Kidney glomerular epithelial cell (primary cell): ENCODE measurements around the gene SHMT2.

Experiments used
- DNase-seq: peaks from one replicate; lab custom pipeline; 2025; lab: John Stamatoyannopoulos, UW

Gene SHMT2

DNA sequence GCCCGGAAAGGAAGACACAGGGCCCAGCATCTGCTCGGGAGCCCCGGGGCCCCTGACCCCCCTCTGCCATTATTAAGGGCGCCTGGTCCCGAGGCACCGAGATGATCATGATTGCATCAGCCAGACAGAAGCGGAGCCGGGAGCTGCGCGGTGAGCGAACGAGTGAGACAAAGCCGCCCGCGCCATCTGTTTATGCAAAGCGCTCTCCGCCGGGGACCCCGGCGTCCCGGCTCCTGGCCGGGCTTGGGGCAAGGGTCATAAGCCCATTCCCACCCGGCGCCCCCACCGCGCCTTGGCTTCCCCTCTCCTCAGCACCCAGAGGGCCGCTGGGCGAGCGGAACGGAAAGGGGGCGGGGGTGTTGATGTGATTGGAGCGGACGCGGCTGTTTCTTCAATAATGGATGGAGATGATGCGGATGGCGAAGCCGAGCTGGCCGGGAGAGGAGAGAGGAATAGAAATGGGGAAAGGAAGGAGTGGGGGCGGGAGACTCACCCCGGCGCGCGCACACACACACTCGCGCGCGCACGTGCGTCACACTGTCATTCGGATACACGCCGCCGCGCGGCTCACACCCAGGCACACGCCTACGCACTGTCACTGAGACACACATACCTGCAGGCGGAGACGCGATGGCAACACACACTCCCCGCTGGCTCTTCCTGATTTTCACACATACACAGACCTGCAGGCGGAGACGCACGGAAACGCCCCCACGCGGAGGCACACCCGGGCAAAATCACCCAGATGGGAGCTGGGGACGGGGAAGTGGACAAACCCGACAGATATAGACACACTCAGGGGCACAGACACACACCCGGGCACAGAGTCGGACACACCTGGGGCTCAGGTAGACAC lies 10.8 kb downstream of the SHMT2 start:
- no peak for DNase-seq

DNA sequence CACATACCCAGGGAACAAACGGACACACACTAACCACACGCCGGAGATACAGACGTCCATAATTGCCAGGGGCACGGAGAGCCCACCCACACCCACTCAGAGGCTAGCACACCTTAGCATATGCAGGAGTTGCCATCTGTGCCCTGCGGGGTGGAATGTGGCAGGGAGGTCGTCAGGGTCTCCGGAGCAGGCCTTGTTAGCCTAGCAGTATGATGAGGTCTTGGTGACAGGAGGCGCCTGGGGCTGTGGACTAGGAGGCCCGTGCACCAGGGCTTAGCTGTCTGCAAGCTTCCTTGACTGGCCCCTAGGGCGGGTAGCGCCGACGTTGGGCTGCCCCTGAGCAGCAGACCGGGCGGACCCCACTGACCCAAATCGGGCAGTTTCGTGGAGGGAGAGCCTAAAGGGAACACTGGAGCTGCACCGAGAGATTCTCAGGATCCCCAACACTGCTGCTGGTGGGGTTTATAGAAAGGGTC lies 11.5 kb downstream of the SHMT2 start:
- DNase-seq: no peak

DNA sequence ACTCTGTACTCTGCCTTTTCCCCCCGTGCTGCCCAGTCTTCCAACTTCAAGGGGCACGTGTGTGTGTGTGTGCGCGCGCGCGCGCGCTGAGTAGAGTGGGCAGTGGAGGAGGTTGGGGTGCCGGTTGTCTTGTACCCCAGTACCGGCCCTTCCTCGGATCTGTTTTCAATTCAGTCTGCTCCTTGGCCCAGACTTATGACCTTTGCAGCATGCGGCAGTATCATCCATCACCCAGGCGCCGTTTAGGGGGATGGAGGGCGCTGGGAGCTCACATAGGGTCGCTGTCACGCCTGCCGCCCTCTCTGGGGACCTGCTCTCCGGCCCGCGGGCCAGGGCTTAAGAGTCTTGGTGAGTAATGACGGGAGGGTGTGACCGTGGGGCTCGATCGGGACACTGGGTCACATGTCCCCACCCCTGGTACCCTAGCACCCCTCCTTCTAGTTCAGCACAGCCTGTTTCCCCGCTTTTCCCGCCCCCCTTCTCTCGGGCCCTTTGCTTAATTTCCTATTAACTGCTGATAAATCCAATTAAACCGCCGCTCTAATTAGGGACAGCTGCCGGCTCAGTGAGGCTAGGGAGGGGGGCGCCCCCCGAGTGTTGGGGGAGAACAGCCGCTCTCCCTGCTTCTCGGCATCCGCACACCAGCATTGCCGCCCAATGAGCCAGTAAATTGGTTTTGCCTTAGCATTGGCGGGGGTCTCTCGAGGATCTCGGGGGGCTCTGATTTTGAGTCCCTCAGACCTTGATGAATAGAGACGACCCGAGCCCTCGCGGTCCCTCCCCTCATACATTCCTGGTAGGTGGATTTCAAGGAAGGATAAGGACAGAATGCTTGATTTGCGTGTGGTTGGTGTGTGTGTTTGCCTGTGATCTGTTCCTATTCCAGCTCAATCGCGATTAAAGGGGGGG lies 12.1 kb downstream of the SHMT2 start:
- no peak for DNase-seq

DNA sequence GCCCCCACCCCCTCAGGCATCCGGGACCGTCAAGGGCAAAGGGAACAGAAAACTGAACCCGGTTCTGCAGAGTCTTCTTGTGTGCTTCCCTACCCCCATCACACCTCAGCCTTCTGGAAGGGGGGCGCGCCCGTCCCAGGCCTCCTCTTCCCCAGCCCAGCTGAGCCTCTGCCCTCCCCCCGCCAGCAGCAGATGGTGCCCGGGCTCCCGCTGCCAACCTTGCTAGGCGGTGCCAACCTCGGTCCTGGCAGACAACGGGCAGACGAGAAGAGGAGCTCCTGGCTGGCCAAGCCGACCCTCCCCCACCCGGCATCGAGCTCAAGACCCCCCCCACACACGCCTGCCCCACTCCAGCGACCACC lies 12.8 kb downstream of the SHMT2 start:
- no peak for DNase-seq

DNA sequence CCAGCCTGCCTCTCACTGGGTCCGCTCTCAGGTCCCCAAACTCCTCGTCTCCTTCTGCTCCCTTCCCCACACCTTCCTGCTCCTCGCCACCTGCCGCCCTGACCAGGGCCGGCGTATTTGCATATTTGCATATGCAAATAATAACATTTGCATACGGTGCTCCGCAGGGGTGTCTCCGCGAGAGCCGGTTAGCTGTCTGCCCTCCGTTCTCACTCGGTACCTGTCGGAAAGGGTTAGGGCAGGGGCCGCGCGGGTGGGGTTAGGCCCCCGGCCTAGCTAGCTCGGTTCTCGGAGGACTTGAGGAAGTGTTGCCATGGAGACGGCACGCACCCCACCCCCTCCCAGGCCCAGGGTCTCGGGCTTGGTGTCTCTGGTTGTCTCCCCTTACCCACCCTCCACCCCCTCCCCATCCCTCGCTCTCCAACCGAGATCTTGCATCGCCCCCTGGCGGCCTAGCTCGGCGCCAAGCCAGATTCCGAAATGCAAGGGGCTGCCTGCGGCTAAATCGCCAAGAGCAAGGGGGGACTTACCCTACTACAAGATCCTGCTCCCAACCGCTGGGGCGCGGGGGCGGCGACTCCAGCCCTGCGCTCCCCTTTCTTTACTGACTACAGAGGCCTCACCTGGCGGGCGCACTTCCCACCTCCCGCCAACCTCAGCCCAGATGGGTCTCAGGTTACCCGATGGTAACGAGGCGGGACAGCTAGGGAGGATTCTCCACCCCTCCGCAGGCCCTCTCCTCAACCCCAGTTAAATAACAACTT lies 13.4 kb downstream of the SHMT2 start:
- DNase-seq: no peak

DNA sequence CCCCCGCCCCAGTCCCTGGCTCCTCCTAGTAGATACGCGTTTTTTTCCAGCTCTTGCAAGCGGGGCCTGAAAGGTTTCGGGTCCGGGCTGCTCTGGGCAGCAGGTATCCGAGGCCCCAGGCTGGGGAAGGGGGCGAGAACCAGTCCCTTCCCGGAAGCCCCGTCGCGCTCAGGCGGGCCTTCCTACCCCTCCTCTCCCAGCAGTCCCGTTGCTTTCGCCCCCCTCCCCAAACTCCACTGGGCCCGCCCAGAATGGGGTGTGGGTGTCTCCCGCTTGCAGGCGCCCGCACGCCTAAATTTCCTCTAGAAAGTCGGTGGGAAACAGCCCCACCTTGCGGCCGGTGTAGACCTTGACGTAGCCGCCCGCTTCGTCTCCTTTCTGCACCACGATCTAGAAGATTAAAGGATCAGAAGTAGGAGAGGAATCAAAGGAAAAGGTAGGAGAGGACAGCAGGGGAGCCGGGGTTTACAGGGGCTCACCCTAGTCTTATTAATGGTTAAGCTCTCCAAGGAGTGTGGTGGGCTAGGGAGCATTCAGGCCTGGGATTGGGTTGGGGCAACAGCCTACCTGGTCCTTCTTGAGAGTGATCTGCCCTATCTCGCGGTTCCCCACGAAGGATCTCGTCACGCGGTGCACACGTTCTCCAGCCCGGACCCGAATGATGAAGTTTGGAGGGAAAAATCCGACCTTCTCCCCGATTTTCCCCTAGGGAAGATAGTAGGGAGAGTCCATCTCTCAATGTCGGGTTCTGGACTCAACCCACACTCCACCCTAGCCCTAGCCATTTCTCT lies 14.2 kb downstream of the SHMT2 start:
- DNase-seq: peak; percentile 39

DNA sequence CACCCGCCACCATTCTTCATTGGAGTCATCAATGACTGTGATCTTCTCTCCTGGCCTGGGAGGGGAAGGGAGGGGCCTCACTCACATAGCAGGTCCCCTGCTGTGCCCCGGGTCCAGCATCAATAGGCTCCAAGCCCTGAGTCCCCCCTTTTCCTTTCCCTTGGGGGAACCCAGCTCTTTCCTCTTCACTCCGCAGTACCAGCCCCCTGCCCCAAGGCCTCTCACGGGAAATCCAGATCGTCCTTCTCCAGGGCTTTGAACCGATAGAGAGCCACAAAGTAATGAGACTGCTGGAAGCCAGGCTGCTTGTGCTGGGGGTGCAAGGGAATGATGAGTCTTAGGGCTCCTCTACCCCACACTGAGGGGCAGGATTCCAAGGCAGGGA lies 14.8 kb downstream of the SHMT2 start:
- no peak for DNase-seq

DNA sequence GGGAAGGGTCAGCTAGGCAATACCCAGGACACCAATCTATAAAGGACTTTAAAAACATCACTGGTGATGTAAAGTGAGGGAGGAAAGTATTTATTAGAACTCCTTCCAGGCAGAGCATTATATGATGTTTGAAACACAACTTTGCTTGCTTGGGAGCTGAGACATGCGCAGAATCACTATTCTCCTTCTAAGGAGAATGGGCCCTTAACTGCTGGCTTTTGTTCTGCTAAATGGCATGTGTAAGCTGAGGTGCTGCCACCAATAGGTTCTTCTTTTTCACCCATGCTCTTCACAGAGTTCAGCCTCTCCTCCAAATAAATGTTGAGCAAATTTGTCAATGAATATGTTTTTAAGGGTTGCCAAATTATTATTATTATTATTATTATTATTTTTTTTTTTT lies 17.5 kb downstream of the SHMT2 start:
- no peak for DNase-seq

DNA sequence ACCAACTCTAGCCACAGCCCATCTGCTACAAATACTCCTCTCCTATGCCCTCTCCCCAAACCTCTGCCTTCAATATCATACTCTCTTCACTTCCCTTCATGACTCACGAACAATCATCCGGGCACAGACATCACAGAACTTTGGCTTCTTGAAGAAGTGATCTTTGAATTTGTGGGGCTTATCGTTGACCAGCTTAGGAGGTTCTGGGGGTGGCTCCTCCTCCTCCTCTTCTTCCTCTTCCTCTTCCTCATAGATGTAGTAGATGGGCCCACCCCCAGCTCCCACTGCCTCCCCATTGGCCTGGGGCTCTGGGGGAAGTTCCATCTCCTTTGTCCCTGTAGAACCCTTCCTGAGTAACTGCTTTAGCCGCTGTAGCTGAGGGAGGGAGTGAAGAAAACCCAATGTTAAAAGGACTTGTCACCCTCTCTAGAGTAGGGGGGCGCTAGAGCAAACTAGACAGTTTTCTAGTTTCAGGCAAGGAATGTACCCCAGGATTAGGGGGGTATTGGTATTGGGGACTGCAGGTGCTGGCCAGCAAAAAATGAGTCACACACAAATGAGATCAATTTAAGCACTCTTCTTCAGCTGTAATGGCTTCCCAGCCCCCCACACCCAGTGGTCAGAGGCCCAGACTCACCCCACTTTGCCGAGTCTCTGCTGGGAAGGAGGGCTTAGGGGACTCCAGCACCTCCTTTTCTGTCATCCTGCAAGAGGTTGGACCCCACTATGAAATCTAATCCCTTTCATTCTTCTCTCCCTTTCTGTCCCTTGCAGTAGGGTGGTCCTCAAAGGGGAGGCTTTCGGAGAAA lies 19.6 kb downstream of the SHMT2 start:
- no peak for DNase-seq

DNA sequence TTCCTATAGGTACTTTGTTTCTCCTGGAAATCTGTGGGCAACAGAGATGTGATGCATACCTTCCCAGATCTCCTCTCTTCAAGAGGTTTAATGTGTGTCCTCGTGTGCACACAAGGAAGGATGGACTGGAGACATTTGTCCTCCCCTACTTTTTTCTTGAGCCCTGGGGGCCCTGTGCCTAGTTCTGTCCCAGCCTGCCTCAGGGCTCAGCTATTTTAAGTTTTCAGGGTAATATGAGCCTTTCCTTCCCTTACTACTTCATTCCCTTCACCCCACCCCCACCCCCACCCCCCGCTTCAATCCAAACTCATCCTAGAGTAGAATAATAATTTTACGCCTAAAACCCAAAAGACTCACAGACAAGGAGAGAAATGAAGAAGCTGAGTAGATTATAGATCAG lies 21.0 kb downstream of the SHMT2 start:
- DNase-seq: no peak

DNA sequence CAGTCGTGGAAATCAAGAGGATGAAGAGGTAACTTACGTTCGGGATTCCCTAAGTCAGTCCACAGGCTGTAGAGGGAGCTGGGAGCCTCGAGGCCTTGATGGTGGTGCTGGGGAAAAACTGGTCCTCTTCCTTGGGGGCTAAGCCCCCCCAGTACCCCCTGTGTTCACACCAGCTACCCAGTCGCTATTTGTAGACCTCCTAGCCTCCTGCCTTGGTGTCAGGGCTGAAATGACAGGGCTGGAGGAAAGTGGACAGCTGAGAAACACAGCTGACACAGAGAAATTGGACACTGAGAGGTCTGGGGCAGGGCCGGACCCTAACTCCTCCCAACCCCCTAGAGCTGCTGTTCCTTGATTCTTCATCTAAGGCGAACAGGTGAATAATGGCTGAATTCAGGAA lies 21.4 kb downstream of the SHMT2 start, which contains the start of gene STAC3:
TSS of gene STAC3 (minus strand) at position 232 of the 400 bp plus-strand sequence. CDS start 1,551 bp downstream, outside the sequence.
- no peak for DNase-seq

DNA sequence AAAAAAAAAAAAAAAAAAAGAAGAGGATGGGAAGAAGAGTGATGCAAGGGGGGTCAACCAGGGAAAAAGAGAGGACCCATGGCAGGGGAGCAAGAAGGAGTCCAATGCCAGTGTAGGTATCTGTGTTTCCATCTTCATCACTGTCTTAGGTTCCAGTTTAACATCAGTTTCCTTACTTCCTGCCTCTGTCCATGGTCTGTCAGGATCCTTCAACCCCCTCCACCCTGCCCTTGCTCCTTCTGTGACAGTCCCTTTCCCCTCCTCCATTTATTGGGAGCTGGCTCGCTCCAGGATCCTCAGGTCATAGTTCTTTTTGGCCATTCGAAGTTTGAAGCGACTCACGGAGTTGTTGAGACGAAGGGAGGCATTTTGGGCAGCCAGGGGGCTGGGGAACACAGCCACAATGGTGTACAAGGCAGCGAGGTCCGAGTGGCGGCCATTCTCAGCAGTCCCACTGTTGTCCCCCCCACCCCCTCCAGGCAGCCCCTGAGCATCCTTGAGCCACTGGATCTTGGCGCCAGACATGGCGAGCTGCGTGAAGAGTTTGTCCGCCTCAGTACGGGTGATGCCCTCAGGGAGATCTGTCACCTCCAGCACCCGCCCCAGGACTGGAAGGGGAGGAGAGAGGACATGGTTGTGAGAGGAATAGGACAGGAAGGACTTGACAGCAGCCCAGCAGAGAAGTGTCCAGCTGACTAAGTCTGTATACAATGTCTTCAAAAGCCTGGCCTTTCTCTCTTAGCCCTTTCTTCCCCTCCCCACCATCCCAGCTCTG lies 25.2 kb downstream of the SHMT2 start:
- no peak for DNase-seq

DNA sequence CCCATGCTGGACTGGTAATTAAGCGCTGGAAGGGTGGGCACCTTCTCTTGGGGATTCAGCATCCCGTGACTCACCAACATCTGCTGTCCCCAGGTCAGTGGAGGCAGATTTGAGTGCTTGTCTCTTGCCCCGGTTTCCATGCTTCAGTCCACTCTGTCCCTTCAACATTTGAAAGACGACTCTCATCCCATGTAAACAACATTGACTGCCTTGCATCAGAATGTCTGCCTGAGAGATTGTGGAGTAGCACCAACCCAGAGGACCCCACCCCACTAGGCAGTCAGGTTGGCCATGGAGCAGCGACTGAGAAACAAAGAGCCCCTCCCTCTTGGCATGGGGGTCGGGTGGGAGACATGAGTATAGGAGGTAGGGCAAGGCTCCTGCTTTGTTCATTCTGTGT lies 26.4 kb downstream of the SHMT2 start:
- no peak for DNase-seq

DNA sequence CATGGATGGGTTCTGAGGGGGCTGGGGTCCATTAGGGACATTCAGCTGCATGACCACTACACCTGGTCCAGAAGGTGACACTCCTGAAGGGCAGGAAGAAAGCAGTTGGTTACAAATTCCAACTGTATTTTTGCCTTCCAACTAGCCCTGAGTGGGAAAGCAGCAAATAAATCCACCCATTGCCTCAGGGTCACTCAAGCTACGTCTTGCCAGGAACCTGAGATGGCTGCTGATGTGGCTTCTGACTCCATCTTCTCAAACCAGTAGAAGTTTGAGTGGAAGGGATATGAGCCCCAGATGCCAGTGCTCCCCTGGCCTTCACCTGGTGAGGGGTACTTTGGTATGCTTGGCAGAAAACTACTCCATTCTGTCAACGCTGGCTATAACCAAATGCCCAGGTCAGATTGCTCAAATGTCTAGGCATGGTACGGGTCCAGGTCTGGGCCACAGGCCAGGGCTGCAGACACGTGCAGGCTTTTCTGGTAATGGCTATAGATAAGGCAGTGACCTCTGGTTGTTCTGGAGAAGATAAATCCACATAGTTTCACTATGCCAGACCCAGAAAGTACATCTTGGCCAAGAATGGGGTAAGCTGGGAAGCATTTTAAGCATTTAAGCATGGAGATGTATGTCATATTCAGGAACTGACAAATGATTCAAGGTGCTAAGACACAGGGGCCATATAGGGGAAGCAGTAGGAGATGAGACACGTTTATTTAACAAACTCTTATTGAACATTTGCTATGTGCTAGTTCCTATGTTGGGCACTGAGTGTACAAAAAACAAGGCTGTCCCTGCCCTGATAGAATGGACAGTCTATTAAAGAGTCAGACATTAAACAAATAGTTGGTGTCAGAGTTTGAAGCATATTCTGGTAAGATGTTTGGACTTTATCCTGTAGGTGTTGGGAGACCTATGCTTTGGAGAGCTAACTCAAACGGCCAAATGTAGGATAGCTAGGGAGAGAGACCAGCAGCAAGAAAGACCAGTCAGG lies 29.8 kb downstream of the SHMT2 start:
- DNase-seq: no peak

DNA sequence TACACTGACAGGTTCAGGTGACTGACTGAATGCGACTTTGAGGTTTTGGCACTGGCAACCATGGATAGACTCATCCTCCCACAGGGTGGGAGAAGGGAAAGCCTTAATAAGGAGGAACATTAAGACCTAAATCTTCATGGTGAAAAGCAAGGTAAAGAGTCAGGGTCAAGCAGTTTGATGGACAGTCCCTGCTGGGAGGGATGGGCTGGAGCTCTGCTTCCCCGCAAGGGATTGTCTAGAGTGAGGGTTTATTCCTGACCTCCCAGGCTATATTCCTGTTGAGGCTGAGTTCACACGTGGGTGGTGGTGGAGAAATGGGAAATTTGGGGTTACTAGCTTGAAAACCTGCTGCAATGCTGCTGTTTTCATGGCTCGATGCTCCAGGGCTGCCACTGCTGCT lies 30.9 kb downstream of the SHMT2 start:
- DNase-seq: no peak

DNA sequence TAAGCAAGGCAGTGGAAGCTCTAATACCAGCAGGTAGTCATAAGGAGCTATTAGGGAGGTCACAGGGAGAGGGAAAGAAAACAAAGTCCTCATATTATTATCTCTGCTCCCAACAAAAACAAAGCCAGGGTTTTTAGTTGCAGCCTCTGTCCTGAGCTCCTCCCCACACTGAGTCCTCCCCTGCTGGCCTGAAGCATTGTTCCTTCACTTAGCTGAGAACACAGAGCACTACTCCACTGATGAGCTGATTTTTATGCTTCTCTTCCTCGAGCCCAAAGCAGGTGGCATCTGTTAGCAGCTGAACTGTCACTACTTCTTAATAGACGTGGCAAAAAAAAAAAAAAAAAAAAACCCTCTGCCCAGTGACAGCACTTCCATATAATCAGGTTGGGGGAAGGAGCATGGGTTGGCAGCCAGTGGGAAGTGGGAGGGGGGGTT lies 31.9 kb downstream of the SHMT2 start:
- no peak for DNase-seq

DNA sequence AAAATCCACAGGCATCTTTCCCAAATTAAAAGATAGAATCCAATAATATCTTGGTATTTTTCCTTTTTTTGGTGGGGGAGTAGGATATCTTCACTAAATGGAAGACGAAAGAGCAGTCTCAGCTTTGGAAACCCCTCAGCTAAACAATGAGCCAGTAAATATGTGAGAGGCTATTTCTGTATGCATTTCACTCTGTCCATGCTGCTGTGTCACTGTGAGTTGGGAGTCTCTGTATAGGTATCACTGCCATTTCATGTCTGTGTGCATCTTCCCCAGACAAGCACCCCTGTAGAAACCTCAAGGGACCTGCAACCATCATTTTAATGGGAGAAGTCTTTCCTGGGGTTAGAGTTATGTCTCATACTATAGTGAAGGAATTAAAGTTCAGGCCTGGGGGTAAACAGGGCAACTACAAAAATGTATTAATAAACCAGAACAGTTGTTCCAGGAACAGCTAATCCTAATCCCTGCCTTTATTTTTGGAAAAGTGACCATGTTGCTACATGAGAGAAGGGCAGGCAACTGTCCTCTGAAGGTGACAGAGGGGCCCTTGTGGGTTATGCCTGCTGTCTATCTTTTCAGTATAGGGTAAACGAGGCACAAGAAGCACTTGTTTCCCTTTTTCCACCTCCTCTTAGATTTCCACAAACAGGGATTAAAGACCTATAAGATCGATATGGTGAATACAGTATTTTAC lies 32.8 kb downstream of the SHMT2 start:
- DNase-seq: no peak

DNA sequence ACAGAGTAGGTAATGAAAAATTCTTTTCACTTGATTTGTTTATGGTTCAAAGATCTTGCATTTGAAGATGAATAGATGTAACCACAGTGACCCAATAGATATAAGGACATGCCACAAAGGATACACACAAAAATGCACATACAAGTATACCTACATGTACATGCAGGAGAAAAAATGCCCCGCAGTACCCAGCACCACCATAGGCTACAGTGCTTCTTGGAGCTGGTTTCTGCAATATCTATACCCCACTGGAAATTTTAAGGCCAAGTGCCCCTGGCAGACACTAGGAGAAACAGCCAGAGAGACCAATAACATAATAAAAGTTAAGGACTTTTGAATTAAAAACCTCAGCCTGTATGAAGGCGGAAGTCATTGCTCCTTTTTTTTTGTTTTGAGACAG lies 33.6 kb downstream of the SHMT2 start:
- DNase-seq: no peak
